Liver (tissue), 9 donors: ENCODE measurements around the gene TCF19. TPM values are rescaled to one million over a fixed set of nuclear protein-coding genes. Genes with fewer than 3 reads are reported as not detected.
"Not testable (repeated sequence)": the region's sequence is repeated elsewhere in the genome, so short reads cannot be mapped to it uniquely, and the experiment has no call there.

ENCODE experiments used
- DNase-seq: peaks from one replicate; pipeline ENCODE4 v3.0.0-alpha.2; 2017; ENCODE audit warnings: low spot score
- H3K27ac ChIP-seq, 2 donors: one replicate each; pipeline ENCODE4 v1.7.0; 2013; ENCODE audit warnings: inconsistent platforms in 2 of 2, low read length in 2 of 2, control low read depth in 1 of 2, low read depth in 1 of 2, mild to moderate bottlenecking in 1 of 2
- H3K27me3 ChIP-seq, 4 donors: one replicate each; pipeline versions ENCODE4 v1.6.1 to v1.7.0; 2013; ENCODE audit warnings: low read length in 3 of 4, inconsistent platforms in 1 of 4, mild to moderate bottlenecking in 1 of 4, moderate library complexity in 1 of 4; ENCODE audit not compliant: control insufficient read depth in 4 of 4, insufficient read depth in 4 of 4
- H3K36me3 ChIP-seq, 4 donors: one replicate each; pipeline versions ENCODE4 v1.6.1 to v1.7.0; 2013; ENCODE audit warnings: low read length in 3 of 4, mild to moderate bottlenecking in 3 of 4, low read depth in 1 of 4, moderate library complexity in 1 of 4; ENCODE audit not compliant: control insufficient read depth in 4 of 4, insufficient read depth in 3 of 4
- H3K4me1 ChIP-seq, 4 donors: one replicate each; pipeline versions ENCODE4 v1.6.1 to v1.7.0; 2013; ENCODE audit warnings: low read length in 3 of 4, mild to moderate bottlenecking in 3 of 4, moderate library complexity in 1 of 4; ENCODE audit not compliant: control insufficient read depth in 4 of 4, insufficient read depth in 4 of 4
- H3K4me3 ChIP-seq, 3 donors: one replicate each; pipeline versions ENCODE4 v1.6.1 to v1.7.0; 2013; ENCODE audit warnings: low read length in 3 of 3, control low read depth in 1 of 3, low read depth in 1 of 3, mild to moderate bottlenecking in 1 of 3
- H3K9ac ChIP-seq, 2 donors: one replicate each; pipeline ENCODE4 v1.7.0; 2013; ENCODE audit warnings: low read length in 2 of 2, mild to moderate bottlenecking in 2 of 2, moderate library complexity in 2 of 2, control low read depth in 1 of 2, low read depth in 1 of 2
- H3K9me3 ChIP-seq, 4 donors: one replicate each; pipeline versions ENCODE4 v1.6.1 to v1.7.0; 2013; ENCODE audit warnings: low read length in 3 of 4; ENCODE audit not compliant: control insufficient read depth in 4 of 4
- EGR1 ChIP-seq, 2 donors: IDR thresholded peaks; 2 replicates each; pipeline ENCODE4 v1.6.1; 2016 to 2018; ENCODE audit warnings: antibody characterized with exemption in 2 of 2, low read depth in 2 of 2
- FOXA1 ChIP-seq: IDR thresholded peaks from 2 replicates; pipeline ENCODE4 v1.6.1; 2016; ENCODE audit warnings: antibody characterized with exemption
- FOXA2 ChIP-seq: IDR thresholded peaks from 2 replicates; pipeline ENCODE4 v1.6.1; 2016; ENCODE audit warnings: antibody characterized with exemption
- GABPA ChIP-seq, 2 donors: IDR thresholded peaks in 1 of 2; conservative IDR thresholded peaks in 1 of 2; 2 replicates each; pipeline ENCODE4 v1.6.1; 2016; ENCODE audit warnings: antibody characterized with exemption in 2 of 2, mild to moderate bottlenecking in 1 of 2, moderate library complexity in 1 of 2
- HNF4G ChIP-seq: IDR thresholded peaks from 2 replicates; pipeline ENCODE4 v1.6.1; 2016; ENCODE audit warnings: antibody characterized with exemption
- JUND ChIP-seq, 2 donors: IDR thresholded peaks; 2 replicates each; pipeline ENCODE4 v1.6.1; 2016; ENCODE audit warnings: antibody characterized with exemption in 2 of 2
- NR2F2 ChIP-seq: IDR thresholded peaks from 2 replicates; pipeline ENCODE4 v1.6.1; 2016; ENCODE audit warnings: antibody characterized with exemption
- RAD21 ChIP-seq, 2 donors: IDR thresholded peaks; 2 replicates each; pipeline ENCODE4 v1.6.1; 2016; ENCODE audit warnings: antibody characterized with exemption in 2 of 2, mild to moderate bottlenecking in 2 of 2
- RXRA ChIP-seq, 2 donors: IDR thresholded peaks; 2 replicates each; pipeline ENCODE4 v1.6.1; 2017 to 2018; ENCODE audit warnings: antibody characterized with exemption in 2 of 2, mild to moderate bottlenecking in 1 of 2
- SP1 ChIP-seq: IDR thresholded peaks from 2 replicates; pipeline ENCODE4 v1.6.1; 2018; ENCODE audit warnings: antibody characterized with exemption, mild to moderate bottlenecking
- TAF1 ChIP-seq: conservative IDR thresholded peaks from 2 replicates; pipeline ENCODE4 v1.6.1; 2016; ENCODE audit warnings: antibody characterized with exemption, mild to moderate bottlenecking
- YY1 ChIP-seq: IDR thresholded peaks from 2 replicates; pipeline ENCODE4 v1.6.1; 2016; ENCODE audit warnings: antibody characterized with exemption, mild to moderate bottlenecking
- WGBS: extraction: QIAGEN DNeasy Blood & Tissue Kit; methylation state at CpG from one replicate; pipeline ENCODE4 v1.1.7; 2013; 5-methylcytosine and 5-hydroxymethylcytosine counted together
- polyA plus RNA-seq, 2 donors: library from polyadenylated mRNA; stranded (reverse) in 1 of 2; unstranded in 1 of 2; fragments of 200-250 nt in 1 of 2; fragments of >200 nt in 1 of 2; fragmentation: Nextera tagmentation in 1 of 2; extraction: Ambion mirVana in 1 of 2; gene quantifications; one replicate each; pipeline versions ENCODE4 v1.2.1 to v1.2.3, GENCODE V29; 2013 to 2015
- total RNA-seq, 2 donors: library from RNA; depleted of rRNA; stranded (reverse); fragments of >200 nt; gene quantifications; one replicate each; pipeline ENCODE4 v1.2.3, GENCODE V29; 2014
- TF ChIP-seq, protein P1 (sequence below): fragments of 150-350 bp; IDR thresholded peaks from 2 replicates; pipeline ENCODE4 v1.5.1; 2017; ENCODE audit warnings: improper control_type of control experiment, low read depth, low read length; ENCODE audit not compliant: missing input control
- TF ChIP-seq, protein P2 (sequence below): IDR thresholded peaks from 2 replicates; pipeline ENCODE4 v1.6.1; 2016; ENCODE audit warnings: antibody characterized with exemption
- TF ChIP-seq, protein P3 (sequence below): IDR thresholded peaks from 2 replicates; pipeline ENCODE4 v1.6.1; 2016; ENCODE audit warnings: antibody characterized with exemption, mild to moderate bottlenecking
- TF ChIP-seq, protein P4 (sequence below): IDR thresholded peaks from 2 replicates; pipeline ENCODE4 v1.6.1; 2016; ENCODE audit warnings: antibody characterized with exemption
- TF ChIP-seq, protein P5 (sequence below): IDR thresholded peaks from 2 replicates; pipeline ENCODE4 v1.6.1; 2016; ENCODE audit warnings: antibody characterized with exemption
- donor health status: healthy.
- donor health status: healthy.
- donor health status: healthy.
- donor health status: healthy.
- donor health status: healthy.

Gene TCF19
- total and polyA plus RNA-seq, 4 donors = 0.63 to 16.8 (median 2.0) TPM

DNA sequence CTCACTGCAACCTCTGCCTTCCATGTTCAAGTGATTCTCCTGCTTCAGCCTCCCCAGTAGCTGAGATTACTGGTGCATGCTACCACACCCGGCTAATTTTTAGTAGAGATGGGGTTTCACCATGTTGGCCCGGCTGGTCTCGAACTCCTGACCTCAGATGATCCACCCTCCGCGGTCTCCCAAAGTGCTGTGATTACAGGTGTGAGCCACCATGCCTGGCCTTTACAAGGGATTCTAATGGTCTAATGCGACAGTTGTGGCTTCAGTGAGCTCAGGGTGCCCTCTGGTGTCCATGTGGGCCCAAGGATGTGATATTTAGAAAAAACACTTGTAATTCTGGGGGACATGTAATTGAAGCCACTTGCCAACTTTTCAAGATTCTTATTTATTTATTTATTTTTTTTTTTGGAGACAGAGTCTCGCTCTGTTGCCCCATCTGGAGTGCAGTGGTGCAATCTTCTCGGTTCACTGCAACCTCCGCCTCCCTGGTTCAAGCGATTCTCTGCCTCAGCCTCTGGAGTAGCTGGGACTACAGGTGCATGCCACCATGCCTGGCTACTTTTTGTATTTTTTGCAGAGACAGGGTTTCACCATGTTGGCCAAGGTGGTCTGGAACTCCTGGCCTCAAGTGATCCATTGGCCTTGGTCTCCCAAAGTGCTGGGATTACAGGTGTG lies 34.2 kb downstream of the TCF19 start:
- H3K4me3 ChIP-seq, H3K4me1 ChIP-seq, H3K36me3 ChIP-seq, H3K27me3 ChIP-seq, H3K27ac ChIP-seq, H3K9ac ChIP-seq, H3K9me3 ChIP-seq: not testable (repeated sequence)
- TF ChIP-seq, protein P1, sequence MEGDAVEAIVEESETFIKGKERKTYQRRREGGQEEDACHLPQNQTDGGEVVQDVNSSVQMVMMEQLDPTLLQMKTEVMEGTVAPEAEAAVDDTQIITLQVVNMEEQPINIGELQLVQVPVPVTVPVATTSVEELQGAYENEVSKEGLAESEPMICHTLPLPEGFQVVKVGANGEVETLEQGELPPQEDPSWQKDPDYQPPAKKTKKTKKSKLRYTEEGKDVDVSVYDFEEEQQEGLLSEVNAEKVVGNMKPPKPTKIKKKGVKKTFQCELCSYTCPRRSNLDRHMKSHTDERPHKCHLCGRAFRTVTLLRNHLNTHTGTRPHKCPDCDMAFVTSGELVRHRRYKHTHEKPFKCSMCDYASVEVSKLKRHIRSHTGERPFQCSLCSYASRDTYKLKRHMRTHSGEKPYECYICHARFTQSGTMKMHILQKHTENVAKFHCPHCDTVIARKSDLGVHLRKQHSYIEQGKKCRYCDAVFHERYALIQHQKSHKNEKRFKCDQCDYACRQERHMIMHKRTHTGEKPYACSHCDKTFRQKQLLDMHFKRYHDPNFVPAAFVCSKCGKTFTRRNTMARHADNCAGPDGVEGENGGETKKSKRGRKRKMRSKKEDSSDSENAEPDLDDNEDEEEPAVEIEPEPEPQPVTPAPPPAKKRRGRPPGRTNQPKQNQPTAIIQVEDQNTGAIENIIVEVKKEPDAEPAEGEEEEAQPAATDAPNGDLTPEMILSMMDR = peak; percentile 84
- TF ChIP-seq RXRA (IDR thresholded peaks at IDR 0.05) (peak in 1 of 2 donors; percentile 14), RAD21 (IDR thresholded peaks at IDR 0.05) (peak; percentile 91 to 92)
- WGBS = 50% methylated on average over 10 of the region's 10 CpGs
- DNase-seq = peak; percentile 55

DNA sequence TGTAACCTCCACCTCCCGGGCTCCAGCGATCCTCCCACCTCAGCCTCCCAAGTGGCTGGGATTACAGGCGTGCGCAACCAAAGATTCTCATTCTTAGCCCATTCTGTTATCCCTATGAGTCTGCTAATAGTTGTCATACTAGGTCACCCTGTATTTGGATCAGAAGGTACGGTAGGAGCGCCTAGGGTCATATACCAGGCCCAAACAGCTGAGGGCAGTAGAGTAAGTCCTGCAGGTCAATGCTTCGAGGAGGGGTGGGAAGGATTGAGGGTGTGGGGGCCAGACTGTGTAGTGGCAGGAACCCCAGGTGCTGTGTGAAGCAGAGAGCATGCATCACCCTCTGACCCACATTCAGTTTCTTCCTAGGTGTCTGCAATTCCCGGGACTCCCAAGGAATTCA lies 34.8 kb downstream of the TCF19 start:
- Histone ChIP-seq H3K27me3 (no peaks in the 10 kb centered on the region), H3K9ac (no peak overlapping the region), H3K9me3 (no peaks in the 10 kb centered on the region), H3K4me3 (no peak overlapping the region), H3K4me1 (peaks cover 0 to 7% (median 1%) of the 10 kb centered on the region in 4 donors), H3K36me3 (peaks cover 0 to 2% (median 0%) of the 10 kb centered on the region in 4 donors), H3K27ac (no peak overlapping the region)
- DNase-seq = no peak
- TF ChIP-seq FOXA2 = no peak
- TF ChIP-seq JUND (IDR thresholded peaks at IDR 0.05) = no peak
- TF ChIP-seq, protein P2, sequence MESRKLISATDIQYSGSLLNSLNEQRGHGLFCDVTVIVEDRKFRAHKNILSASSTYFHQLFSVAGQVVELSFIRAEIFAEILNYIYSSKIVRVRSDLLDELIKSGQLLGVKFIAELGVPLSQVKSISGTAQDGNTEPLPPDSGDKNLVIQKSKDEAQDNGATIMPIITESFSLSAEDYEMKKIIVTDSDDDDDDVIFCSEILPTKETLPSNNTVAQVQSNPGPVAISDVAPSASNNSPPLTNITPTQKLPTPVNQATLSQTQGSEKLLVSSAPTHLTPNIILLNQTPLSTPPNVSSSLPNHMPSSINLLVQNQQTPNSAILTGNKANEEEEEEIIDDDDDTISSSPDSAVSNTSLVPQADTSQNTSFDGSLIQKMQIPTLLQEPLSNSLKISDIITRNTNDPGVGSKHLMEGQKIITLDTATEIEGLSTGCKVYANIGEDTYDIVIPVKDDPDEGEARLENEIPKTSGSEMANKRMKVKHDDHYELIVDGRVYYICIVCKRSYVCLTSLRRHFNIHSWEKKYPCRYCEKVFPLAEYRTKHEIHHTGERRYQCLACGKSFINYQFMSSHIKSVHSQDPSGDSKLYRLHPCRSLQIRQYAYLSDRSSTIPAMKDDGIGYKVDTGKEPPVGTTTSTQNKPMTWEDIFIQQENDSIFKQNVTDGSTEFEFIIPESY = no peak
- no peak for TF ChIP-seq TAF1
- no peak for TF ChIP-seq NR2F2
- TF ChIP-seq SP1 = no peak
- no peak for TF ChIP-seq GABPA (IDR thresholded peaks at IDR 0.05 in 1 of 2, conservative IDR thresholded peaks at IDR 0.05 in 1 of 2)
- TF ChIP-seq, protein P3, sequence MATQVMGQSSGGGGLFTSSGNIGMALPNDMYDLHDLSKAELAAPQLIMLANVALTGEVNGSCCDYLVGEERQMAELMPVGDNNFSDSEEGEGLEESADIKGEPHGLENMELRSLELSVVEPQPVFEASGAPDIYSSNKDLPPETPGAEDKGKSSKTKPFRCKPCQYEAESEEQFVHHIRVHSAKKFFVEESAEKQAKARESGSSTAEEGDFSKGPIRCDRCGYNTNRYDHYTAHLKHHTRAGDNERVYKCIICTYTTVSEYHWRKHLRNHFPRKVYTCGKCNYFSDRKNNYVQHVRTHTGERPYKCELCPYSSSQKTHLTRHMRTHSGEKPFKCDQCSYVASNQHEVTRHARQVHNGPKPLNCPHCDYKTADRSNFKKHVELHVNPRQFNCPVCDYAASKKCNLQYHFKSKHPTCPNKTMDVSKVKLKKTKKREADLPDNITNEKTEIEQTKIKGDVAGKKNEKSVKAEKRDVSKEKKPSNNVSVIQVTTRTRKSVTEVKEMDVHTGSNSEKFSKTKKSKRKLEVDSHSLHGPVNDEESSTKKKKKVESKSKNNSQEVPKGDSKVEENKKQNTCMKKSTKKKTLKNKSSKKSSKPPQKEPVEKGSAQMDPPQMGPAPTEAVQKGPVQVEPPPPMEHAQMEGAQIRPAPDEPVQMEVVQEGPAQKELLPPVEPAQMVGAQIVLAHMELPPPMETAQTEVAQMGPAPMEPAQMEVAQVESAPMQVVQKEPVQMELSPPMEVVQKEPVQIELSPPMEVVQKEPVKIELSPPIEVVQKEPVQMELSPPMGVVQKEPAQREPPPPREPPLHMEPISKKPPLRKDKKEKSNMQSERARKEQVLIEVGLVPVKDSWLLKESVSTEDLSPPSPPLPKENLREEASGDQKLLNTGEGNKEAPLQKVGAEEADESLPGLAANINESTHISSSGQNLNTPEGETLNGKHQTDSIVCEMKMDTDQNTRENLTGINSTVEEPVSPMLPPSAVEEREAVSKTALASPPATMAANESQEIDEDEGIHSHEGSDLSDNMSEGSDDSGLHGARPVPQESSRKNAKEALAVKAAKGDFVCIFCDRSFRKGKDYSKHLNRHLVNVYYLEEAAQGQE = no peak
- no peak for TF ChIP-seq YY1
- TF ChIP-seq, protein P4, sequence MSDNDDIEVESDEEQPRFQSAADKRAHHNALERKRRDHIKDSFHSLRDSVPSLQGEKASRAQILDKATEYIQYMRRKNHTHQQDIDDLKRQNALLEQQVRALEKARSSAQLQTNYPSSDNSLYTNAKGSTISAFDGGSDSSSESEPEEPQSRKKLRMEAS = no peak
- TF ChIP-seq, protein P1 = no peak
- TF ChIP-seq RXRA (IDR thresholded peaks at IDR 0.05) = no peak
- no peak for TF ChIP-seq HNF4G
- TF ChIP-seq EGR1 (IDR thresholded peaks at IDR 0.05; ENCODE audit: low read depth in 2 of 2) = no peak
- TF ChIP-seq, protein P5, sequence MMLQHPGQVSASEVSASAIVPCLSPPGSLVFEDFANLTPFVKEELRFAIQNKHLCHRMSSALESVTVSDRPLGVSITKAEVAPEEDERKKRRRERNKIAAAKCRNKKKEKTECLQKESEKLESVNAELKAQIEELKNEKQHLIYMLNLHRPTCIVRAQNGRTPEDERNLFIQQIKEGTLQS = no peak
- no peak for TF ChIP-seq FOXA1
- no peak for TF ChIP-seq RAD21 (IDR thresholded peaks at IDR 0.05)
- WGBS = 83% methylated on average over 8 of the region's 8 CpGs
